Sigmoid colon (tissue), 7 donors: ENCODE results near the gene TOP2B. TPM values are rescaled to one million over a fixed set of nuclear protein-coding genes. Genes with fewer than 3 reads are reported as not detected.

Source experiments
- DNase-seq: peaks from one replicate; pipeline ENCODE4 v3.0.0-alpha.2; 2019
- H3K27ac ChIP-seq, 4 donors: fragments of 200-600 bp; sonication (generic); one replicate each; pipeline ENCODE4 v1.5.1; 2016 to 2019; ENCODE audit warnings: mild to moderate bottlenecking in 1 of 4
- H3K27me3 ChIP-seq, 3 donors: fragments of 200-600 bp; sonication (generic); one replicate each; pipeline ENCODE4 v1.5.1; 2019; ENCODE audit warnings: mild to moderate bottlenecking in 1 of 3
- H3K36me3 ChIP-seq, 4 donors: fragments of 200-600 bp; sonication (generic); one replicate each; pipeline ENCODE4 v1.5.1; 2016 to 2019
- H3K4me1 ChIP-seq, 4 donors: fragments of 200-600 bp; sonication (generic); one replicate each; pipeline ENCODE4 v1.5.1; 2017 to 2019
- H3K4me3 ChIP-seq, 4 donors: fragments of 200-600 bp; sonication (generic); one replicate each; pipeline ENCODE4 v1.5.1; 2017 to 2019; ENCODE audit warnings: mild to moderate bottlenecking in 2 of 4, moderate library complexity in 1 of 4
- H3K9me3 ChIP-seq, 4 donors: fragments of 200-600 bp in 3 of 4; sonication (generic) in 3 of 4; one replicate each; pipeline versions ENCODE4 v1.5.1 to v1.6.1; 2013 to 2019
- CTCF ChIP-seq, 4 experiments: fragments of 450-650 bp in 3 of 4; fragments of 200-600 bp in 1 of 4; IDR thresholded peaks; one replicate each; pipeline ENCODE4 v1.5.1; 2016 to 2019; ENCODE audit warnings: antibody characterized with exemption in 4 of 4, mild to moderate bottlenecking in 3 of 4, moderate library complexity in 2 of 4
- EP300 ChIP-seq, 4 donors: sonication (generic); formaldehyde crosslinking; IDR thresholded peaks; one replicate each; pipeline ENCODE4 v1.6.1; 2017; ENCODE audit warnings: antibody characterized with exemption in 4 of 4
- POLR2A ChIP-seq, 2 donors: fragments of 450-650 bp; IDR thresholded peaks; one replicate each; pipeline ENCODE4 v1.6.1; 2016; ENCODE audit warnings: antibody characterized with exemption in 2 of 2, mild to moderate bottlenecking in 2 of 2, moderate library complexity in 2 of 2
- POLR2AphosphoS5 ChIP-seq, 4 donors: sonication (generic); formaldehyde crosslinking; IDR thresholded peaks; one replicate each; pipeline ENCODE4 v1.6.1; 2017; ENCODE audit warnings: antibody characterized with exemption in 4 of 4
- WGBS, 2 donors: extraction: QIAGEN DNeasy Blood & Tissue Kit; methylation state at CpG; one replicate each; pipeline ENCODE4 v1.1.7; 2013; 5-methylcytosine and 5-hydroxymethylcytosine counted together
- intact Hi-C: fragments of 100-400 bp; cut with DNase I; formaldehyde crosslinking; loops from one replicate; pipeline ENCODE4 v1.15.1; 2023
- polyA plus RNA-seq, 3 donors: library from polyadenylated mRNA; stranded (reverse); fragments of 200-250 nt; gene quantifications; one replicate each; pipeline ENCODE4 v1.2.3, GENCODE V29; 2013
- total RNA-seq, 4 donors: library from RNA; depleted of rRNA; stranded (reverse); fragments of >200 nt; gene quantifications; one replicate each; pipeline ENCODE4 v1.1.0, GENCODE V29; 2016
- donor health status: healthy with polysubstance abuse.
- donor health status: Bipolar disorder and iron deficiency.
- donor health status: healthy.

TOP2B gene
- total and polyA plus RNA-seq, 7 donors = 28.2 to 122 (median 89.5) TPM

DNA sequence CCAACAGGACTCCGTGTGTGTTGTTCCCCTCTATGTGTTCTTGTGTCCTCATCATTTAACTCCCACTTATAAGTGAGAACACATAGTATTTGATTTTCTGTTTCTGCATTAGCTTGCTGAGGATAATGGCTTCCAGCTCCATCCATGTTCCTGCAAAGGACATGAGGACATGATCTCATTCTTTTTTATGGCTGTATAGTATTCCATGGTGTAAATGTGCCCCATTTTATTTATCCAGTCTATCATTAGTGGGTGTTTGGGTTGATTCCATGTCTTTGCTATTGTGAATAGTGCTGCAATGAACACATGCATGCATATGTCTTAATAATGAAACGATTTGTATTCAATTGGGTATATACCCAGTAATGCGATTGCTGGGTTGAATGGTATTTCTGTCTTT, 28.5 kb upstream of the TOP2B start:
- WGBS, 2 donors = 64 to 83% methylated on average over 3 of the region's 3 CpGs
- H3K4me3 ChIP-seq = no peak overlapping the region
- H3K27ac ChIP-seq = no peak overlapping the region
- TF ChIP-seq EP300 (IDR thresholded peaks at IDR 0.05) (no peak), POLR2A (IDR thresholded peaks at IDR 0.05) (no peak), POLR2AphosphoS5 (IDR thresholded peaks at IDR 0.05) (no peak), CTCF (IDR thresholded peaks at IDR 0.05) (no peak)
- H3K36me3 ChIP-seq = no peaks in the 10 kb centered on the region
- intact Hi-C loops = no loop called here
- no peaks in the 10 kb centered on the region for H3K27me3 ChIP-seq
- H3K4me1 ChIP-seq = no peaks in the 10 kb centered on the region
- DNase-seq = no peak
- no peaks in the 10 kb centered on the region for H3K9me3 ChIP-seq

GRCh38 chr3:25692341-25692740, 27.6 kb upstream of the TOP2B start:
- Histone ChIP-seq H3K27ac (no peak overlapping the region), H3K27me3 (no peaks in the 10 kb centered on the region), H3K4me1 (no peaks in the 10 kb centered on the region), H3K9me3 (no peaks in the 10 kb centered on the region), H3K4me3 (no peak overlapping the region), H3K36me3 (no peaks in the 10 kb centered on the region)
- no peak for TF ChIP-seq POLR2A (IDR thresholded peaks at IDR 0.05)
- no peak for TF ChIP-seq EP300 (IDR thresholded peaks at IDR 0.05)
- no peak for TF ChIP-seq POLR2AphosphoS5 (IDR thresholded peaks at IDR 0.05)
- TF ChIP-seq CTCF (IDR thresholded peaks at IDR 0.05) = no peak
- 73 to 80% methylated on average over 1 of the region's 1 CpG for WGBS, 2 donors
- no peak for DNase-seq
- intact Hi-C loops = no loop called here

DNA sequence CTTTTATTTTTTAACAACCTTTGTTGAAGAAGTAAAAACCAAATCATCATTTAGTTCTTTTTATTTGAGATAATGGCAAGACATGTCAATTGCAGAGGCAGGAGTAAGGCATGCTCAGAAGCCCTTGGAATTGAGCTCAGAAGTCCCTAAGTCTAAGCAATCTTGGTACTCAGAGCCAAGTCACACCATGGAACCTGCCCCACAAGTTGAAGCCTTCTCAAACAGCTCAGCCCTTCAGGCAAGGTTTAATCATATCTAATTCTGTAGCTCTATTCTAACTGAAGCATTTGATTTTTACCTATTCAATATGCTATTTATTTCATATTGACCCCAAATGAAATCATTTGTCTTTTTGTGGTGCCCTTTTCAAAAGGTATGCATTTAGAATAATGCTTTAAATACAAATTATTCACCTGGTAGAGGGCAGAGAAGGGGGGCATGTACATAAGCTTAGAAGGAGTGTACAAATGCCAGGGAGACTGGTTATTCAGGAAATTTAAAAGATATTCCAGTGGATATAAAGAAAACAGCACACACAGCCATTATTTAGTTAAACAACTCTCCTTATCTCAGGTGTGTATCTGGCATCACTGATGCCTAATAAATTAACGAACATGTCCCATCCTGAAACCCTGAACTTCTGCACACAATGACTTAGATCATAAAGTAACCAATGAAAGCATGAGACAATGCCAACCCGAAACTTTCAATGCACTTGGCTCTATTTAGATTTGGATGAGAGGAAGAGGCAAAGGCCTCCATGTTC, 26.2 kb upstream of the TOP2B start:
- intact Hi-C loops = no loop called here
- DNase-seq = no peak
- 90% methylated on average over 2 of the region's 2 CpGs for WGBS, 2 donors

DNA sequence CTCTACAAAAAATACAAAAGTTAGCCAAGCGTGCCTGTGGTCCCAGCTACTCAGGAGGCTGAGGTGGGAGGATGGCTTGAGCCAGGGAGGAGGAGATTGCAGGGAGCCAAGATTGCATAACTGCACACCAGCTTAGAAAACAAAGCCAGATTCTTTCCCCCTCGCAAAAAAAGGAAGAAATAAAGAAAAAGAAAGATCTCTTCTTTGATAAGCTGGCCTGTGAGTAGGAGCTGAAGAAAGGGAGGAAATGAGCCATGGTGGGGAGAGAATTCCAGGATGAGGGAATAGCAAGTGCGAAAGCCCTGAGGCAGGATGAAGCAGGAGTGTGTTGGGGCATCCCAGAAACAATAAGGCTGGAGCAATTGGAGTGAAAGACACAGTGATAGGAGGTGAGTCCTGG, 24.5 kb upstream of the TOP2B start:
- no peaks in the 10 kb centered on the region for H3K36me3 ChIP-seq
- WGBS, 2 donors = 79 to 85% methylated on average over 3 of the region's 3 CpGs
- TF ChIP-seq EP300 (IDR thresholded peaks at IDR 0.05) (no peak), POLR2A (IDR thresholded peaks at IDR 0.05) (no peak), POLR2AphosphoS5 (IDR thresholded peaks at IDR 0.05) (no peak), CTCF (IDR thresholded peaks at IDR 0.05) (no peak)
- intact Hi-C loops = no loop called here
- no peak overlapping the region for H3K27ac ChIP-seq
- H3K27me3 ChIP-seq = no peaks in the 10 kb centered on the region
- no peaks in the 10 kb centered on the region for H3K4me1 ChIP-seq
- no peaks in the 10 kb centered on the region for H3K9me3 ChIP-seq
- no peak for DNase-seq
- no peak overlapping the region for H3K4me3 ChIP-seq

More for the DNA sequence above, 26.2 kb upstream of the TOP2B start:
- no peaks in the 10 kb centered on the region for H3K36me3 ChIP-seq
- no peak for TF ChIP-seq POLR2AphosphoS5 (IDR thresholded peaks at IDR 0.05)
- no peak for TF ChIP-seq POLR2A (IDR thresholded peaks at IDR 0.05)
- no peak for TF ChIP-seq CTCF (IDR thresholded peaks at IDR 0.05)
- TF ChIP-seq EP300 (IDR thresholded peaks at IDR 0.05) = no peak
- no peak overlapping the region for H3K4me3 ChIP-seq
- H3K9me3 ChIP-seq = no peaks in the 10 kb centered on the region
- H3K27ac ChIP-seq = no peak overlapping the region
- H3K4me1 ChIP-seq = no peaks in the 10 kb centered on the region
- no peaks in the 10 kb centered on the region for H3K27me3 ChIP-seq

- Histone ChIP-seq H3K9me3 (no peaks in the 10 kb centered on the region), H3K27ac (no peak overlapping the region), H3K4me1 (no peaks in the 10 kb centered on the region), H3K36me3 (no peaks in the 10 kb centered on the region), H3K4me3 (no peak overlapping the region), H3K27me3 (no peaks in the 10 kb centered on the region)
- no peak for DNase-seq
- intact Hi-C loops = no loop called here
- 16 to 61% methylated on average over 1 of the region's 1 CpG for WGBS, 2 donors
- TF ChIP-seq POLR2A (IDR thresholded peaks at IDR 0.05) = no peak
- no peak for TF ChIP-seq EP300 (IDR thresholded peaks at IDR 0.05)
- TF ChIP-seq POLR2AphosphoS5 (IDR thresholded peaks at IDR 0.05) = no peak
- no peak for TF ChIP-seq CTCF (IDR thresholded peaks at IDR 0.05)
Observed at GRCh38 chr3:25687742-25688141, 23.0 kb upstream of the TOP2B start.
